ENCODE results near the gene WWOX.

DNA sequence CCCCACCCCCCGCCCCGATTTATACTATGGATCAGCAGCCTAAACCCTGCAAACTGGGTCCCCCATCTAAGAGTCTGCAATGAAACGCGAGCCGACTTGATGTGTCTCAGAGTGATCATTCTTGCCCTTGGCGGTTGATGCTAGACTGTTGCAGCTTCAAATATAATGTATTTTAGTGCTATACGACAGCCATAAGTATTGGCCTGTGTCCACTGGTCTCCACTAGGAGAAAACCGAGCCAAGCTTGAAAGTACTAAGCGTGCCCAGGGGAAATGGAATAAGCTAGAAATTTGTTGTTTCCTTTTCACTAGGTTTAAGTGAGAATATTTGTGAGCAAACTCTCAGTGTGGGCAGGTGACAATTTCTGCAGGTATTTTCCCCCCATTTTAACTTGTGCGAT lies 789.9 kb downstream of the WWOX start:
- TF ChIP-seq, protein P1, sequence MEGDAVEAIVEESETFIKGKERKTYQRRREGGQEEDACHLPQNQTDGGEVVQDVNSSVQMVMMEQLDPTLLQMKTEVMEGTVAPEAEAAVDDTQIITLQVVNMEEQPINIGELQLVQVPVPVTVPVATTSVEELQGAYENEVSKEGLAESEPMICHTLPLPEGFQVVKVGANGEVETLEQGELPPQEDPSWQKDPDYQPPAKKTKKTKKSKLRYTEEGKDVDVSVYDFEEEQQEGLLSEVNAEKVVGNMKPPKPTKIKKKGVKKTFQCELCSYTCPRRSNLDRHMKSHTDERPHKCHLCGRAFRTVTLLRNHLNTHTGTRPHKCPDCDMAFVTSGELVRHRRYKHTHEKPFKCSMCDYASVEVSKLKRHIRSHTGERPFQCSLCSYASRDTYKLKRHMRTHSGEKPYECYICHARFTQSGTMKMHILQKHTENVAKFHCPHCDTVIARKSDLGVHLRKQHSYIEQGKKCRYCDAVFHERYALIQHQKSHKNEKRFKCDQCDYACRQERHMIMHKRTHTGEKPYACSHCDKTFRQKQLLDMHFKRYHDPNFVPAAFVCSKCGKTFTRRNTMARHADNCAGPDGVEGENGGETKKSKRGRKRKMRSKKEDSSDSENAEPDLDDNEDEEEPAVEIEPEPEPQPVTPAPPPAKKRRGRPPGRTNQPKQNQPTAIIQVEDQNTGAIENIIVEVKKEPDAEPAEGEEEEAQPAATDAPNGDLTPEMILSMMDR (IDR thresholded peaks at IDR 0.05; ENCODE audit: low read length) = no peak
- no peak for TF ChIP-seq EZH2 (optimal IDR thresholded peaks at IDR 0.05; ENCODE audit: low read depth, low read length)

Data from MM.1S (cell line).